HL-60 (cell line): ENCODE measurements around the gene ASPSCR1.

ENCODE experiments used
- GABPA ChIP-seq: IDR thresholded peaks from 2 replicates; pipeline ENCODE4 v1.6.1; 2012; ENCODE audit warnings: low read depth
- TF ChIP-seq, protein P1 (sequence below): IDR thresholded peaks from one replicate; pipeline ENCODE4 v1.5.1; 2011; ENCODE audit warnings: low read length, control low read depth, inconsistent platforms; ENCODE audit not compliant: insufficient read depth
- TF ChIP-seq, protein P2 (sequence below): IDR thresholded peaks from 2 replicates; pipeline ENCODE4 v1.6.1; 2012; ENCODE audit warnings: low read depth; ENCODE audit not compliant: insufficient replicate concordance

DNA sequence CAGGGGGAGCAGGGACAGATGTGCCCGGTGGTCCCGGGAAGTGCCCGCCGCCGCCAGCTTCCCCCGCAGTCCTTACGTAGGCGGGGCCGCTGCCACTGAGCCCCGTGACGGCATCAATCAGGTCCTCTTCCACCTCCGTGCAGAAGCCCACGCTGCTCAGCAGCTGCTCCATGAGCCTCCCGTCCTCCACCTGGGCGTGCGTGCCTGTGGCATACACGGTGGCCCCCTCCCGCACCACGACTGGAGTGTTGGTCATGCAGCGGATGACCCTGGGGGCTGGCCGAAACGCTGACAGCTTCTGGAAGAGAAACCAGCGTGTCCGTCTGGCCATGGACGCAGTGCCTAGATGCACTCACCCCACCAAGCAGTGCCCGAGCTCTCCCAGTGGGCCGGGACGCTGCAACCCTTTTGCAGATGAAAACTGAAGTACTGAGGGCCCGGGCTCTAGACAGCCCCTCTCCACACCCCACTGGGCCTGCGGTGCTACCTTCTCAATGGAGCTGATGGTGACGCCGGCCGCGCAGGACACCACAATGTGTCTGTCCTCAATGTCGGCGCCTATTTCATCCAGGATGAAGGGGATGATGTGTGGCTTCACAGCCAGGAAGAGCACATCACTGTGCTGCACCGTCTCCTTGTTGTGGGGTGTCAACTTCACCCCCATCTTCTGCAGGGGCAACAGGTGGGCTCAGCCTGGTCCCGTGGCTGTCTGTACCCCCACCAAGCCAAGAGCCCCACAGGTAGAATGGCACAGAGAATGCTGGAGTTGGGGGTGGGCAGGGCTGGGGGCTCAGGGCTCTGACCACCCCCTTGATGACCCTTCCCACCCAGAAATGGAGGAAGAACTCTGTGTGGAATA lies 42.4 kb upstream of the ASPSCR1 start:
- TF ChIP-seq, protein P1, sequence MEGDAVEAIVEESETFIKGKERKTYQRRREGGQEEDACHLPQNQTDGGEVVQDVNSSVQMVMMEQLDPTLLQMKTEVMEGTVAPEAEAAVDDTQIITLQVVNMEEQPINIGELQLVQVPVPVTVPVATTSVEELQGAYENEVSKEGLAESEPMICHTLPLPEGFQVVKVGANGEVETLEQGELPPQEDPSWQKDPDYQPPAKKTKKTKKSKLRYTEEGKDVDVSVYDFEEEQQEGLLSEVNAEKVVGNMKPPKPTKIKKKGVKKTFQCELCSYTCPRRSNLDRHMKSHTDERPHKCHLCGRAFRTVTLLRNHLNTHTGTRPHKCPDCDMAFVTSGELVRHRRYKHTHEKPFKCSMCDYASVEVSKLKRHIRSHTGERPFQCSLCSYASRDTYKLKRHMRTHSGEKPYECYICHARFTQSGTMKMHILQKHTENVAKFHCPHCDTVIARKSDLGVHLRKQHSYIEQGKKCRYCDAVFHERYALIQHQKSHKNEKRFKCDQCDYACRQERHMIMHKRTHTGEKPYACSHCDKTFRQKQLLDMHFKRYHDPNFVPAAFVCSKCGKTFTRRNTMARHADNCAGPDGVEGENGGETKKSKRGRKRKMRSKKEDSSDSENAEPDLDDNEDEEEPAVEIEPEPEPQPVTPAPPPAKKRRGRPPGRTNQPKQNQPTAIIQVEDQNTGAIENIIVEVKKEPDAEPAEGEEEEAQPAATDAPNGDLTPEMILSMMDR, result no peak
- TF ChIP-seq, protein P2, sequence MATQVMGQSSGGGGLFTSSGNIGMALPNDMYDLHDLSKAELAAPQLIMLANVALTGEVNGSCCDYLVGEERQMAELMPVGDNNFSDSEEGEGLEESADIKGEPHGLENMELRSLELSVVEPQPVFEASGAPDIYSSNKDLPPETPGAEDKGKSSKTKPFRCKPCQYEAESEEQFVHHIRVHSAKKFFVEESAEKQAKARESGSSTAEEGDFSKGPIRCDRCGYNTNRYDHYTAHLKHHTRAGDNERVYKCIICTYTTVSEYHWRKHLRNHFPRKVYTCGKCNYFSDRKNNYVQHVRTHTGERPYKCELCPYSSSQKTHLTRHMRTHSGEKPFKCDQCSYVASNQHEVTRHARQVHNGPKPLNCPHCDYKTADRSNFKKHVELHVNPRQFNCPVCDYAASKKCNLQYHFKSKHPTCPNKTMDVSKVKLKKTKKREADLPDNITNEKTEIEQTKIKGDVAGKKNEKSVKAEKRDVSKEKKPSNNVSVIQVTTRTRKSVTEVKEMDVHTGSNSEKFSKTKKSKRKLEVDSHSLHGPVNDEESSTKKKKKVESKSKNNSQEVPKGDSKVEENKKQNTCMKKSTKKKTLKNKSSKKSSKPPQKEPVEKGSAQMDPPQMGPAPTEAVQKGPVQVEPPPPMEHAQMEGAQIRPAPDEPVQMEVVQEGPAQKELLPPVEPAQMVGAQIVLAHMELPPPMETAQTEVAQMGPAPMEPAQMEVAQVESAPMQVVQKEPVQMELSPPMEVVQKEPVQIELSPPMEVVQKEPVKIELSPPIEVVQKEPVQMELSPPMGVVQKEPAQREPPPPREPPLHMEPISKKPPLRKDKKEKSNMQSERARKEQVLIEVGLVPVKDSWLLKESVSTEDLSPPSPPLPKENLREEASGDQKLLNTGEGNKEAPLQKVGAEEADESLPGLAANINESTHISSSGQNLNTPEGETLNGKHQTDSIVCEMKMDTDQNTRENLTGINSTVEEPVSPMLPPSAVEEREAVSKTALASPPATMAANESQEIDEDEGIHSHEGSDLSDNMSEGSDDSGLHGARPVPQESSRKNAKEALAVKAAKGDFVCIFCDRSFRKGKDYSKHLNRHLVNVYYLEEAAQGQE, result no peak
- TF ChIP-seq GABPA, result no peak
